Stimulated activated naive CD4-positive, alpha-beta T cell treated with Interleukin-2 at 50 U/mL for 16 hours (primary cell): ENCODE data around the gene TNFSF11.

Experiments
- DNase-seq: peaks from one replicate; lab custom pipeline; 2025; lab: John Stamatoyannopoulos, UW

Gene TNFSF11

DNA sequence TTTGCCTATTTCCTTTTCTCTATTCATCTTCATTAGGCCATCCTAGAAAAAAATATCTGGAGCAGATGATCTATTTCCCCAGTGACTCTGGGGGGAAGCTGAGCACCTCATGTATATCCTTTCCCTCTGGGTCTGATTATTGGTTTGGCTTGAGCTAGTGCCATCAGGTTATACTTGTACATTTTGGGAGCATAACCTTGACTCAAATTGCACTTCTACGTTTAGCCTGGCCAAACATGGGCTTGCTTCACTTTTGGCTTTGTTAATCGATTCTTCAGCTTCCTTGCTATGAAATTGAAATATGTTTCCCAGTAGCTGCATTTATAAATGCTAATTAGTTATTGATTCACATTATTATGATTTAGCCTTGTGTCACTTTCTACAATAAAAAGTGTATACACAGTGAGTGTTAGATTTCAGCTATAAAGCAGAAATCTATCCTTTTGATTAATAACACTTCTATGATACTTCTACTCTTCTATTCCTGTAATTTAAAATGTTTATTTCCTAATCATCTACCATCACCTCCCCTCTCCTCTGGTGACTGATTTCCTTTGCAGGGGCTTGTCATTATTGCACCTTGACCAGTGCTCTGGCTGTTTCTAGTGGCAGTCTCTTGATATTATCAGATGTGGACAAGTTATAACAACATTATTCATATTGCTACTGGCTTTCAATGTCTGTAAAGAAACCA, 37.3 kb downstream of the TNFSF11 start:
- no peak for DNase-seq

DNA sequence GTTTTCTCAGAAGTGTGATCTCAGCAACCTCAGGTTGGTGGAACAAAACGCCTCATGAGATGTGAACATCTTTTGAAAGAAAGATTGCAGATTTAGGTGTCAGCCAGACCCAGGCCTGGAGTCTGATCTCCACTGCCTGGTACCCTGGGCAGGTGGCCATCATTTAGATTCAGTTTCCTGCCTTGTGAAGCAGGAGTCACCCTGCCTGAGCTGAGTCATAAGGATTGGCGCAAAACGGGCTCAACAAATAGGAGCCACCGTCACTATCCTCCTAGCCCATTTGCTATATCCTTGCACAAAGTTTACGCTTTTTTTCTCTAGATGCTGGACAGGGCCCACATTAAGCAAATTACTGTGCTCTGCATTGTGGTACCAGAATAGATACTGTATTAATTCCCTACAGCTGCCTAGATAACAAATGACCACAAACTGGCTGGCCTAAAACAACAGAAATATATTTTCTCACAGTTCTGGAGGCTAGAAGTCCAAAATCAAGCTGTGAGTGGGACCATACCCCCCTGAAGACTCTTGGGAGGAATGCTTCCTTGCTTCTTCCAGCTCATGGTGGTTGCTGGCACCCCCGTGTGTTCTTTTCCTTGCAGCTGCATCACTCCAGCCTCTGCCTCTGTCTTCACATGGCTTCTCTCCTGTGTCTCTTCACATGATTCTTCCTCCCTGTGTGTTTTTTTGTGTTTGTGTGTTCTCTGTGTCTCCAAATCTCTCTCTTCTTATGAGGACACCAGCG, 38.2 kb downstream of the TNFSF11 start:
- DNase-seq = no peak

DNA sequence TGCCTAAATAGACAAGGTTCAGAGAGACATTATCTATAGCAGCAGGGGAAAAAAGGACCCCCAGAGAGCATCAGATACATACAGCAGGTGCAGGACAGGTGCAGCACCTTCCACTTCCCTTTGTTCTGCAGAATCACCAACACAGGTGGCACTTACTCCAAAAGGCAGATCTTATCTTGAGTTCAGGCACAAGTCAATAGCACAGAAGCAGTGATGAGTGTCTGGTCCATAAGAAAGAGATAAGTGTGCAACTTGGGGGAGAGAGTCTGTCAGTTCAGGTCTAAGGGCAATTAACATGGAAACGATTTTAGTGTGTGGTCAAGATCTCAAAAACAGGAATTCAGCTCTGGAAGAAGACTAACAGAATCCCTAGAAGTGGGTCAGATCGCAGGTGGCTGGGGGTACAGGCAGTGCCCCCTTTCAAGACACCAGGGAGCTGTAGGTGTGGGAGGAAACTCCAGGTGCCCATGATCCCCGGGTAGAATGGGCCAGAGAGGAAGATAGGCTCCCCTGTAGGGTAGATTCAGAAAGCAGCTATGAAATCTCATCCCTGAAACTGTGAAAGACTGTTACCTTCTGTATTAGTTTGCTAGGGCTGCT, 40.6 kb downstream of the TNFSF11 start:
- DNase-seq = no peak

- DNase-seq = no peak
Observed at GRCh38 chr13:42615691-42616090, 41.7 kb downstream of the TNFSF11 start.

GRCh38 chr13:42617221-42617620, 43.3 kb downstream of the TNFSF11 start:
- DNase-seq = no peak

- DNase-seq = no peak
Observed at GRCh38 chr13:42623916-42624315, 50.0 kb downstream of the TNFSF11 start.

DNA sequence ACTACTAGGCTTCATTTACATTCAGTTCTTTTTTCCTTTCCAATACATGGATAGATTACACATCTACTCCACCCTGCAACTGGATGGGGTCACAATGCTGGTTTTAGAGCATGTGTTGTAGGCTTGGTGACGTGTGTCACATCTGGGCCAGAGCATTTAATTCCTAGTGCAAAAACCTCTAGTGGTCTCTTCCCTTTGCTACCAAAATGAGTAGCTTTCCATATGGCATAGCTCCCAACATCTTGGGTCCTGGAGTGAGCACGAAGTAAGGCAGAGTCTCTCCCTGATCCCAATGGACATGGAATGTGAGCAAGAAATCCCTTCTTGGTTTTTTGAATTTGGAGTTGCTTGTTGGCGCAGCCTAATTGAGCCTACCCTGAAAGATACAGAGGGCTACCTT, 51.7 kb downstream of the TNFSF11 start:
- no peak for DNase-seq

DNA sequence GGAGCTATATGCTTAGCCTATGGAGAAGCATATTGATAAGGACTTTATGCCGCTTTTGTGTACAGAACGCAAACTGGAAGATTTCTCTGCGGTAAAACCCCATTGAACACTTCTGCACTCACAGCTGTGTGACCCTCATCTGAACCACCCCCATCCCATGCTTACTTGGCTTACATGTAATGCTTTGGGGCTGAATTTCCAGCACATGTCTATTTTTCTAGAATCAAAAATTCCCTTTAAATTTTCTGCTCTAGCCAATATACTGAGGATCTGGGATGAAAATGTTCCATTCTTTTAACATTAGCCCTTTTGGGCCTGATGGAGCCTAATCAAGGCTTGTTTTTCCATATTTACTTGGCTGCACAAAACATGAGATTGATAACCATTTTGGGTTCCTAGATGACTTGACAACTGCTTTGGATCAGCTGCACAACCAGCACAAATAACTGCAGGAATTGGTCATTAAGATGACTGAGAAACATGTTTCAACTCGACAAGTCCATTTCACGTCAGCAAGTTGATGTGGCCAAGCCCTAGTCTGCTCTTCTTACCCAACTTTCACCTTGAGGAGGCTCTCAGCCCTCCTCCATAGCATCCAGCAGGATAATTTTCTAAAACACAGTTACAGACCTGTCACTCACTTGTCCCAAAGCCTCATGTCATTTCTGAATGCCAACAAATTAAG, 52.4 kb downstream of the TNFSF11 start:
- DNase-seq = no peak

GRCh38 chr13:42628666-42629065, 54.7 kb downstream of the TNFSF11 start:
- DNase-seq = no peak

DNA sequence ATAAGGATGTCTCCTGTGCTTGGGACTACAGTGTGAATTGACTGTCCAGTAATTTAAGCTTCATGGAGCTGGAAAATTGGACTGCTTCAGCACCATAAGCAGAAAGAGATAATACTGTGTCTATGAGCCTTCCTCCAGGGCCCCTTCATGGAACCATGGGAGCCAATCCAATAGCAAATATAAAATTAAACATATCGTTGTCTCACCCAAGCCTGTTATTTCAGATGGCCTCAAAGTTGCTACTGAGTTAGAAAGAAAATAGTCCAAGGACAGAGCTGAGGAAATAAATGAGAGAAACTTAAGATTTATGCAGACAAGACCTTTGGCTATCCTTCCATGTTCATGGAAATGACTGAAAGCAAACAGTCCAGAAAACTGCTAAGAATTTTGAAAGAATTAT, 57.2 kb downstream of the TNFSF11 start:
- no peak for DNase-seq

DNA sequence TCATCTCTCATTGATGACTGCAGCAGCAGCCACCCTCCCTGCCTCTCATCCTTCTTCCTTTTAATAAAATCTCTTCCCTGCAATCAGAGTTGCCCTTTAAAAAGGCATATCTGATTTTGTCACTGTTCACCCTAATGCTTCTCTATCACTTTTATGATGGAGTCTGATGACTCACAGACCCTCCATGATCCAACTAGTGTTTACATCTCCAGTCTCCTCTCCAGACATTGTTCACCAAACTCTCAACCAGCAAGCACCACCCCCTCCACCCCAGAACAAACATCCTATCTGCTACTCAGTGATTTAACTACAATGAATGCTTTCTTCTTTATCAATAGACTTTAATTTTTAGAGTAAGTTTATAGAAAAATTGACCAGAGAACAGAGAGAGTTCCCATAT, 59.5 kb downstream of the TNFSF11 start:
- DNase-seq = no peak

DNA sequence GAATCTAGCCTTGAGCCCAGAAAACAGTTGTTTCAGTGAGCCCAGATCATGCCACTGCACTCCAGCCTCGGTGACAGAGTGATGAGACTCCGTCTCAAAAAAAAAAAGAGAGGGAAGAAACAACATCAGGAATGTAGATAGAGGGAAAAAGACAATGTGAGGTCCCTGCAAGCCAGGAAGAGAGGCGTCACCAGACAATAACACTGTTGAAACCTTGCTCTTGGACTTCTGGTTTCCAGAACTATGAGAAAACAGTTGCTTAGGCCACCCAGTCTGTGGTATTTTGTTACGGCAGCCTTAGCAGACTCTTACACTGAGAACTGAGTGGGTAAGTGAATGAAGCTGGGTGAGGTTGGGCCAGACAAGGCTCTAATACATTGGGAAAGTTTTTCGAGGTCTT, 64.1 kb downstream of the TNFSF11 start:
- DNase-seq = no peak

DNA sequence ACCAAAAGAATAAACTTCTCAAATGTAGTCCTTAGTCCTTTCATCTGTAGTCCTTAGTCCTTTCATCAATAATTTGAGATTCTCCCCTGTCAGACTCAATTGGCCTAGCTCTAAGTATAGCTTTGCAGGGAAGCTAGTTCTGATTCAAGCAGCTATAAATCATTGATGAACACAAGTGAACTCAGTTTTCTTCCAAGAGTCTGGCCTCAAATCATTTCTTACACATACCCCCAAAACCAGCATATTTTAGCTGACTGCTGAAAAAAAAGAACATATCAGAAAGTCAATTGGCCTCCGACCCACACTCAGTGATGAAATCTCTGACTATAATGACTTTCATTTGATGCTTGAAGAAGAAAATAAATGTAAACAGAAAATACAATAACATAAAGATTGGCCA, 64.9 kb downstream of the TNFSF11 start:
- no peak for DNase-seq

- no peak for DNase-seq
Observed at GRCh38 chr13:42643076-42643475, 69.1 kb downstream of the TNFSF11 start.

DNA sequence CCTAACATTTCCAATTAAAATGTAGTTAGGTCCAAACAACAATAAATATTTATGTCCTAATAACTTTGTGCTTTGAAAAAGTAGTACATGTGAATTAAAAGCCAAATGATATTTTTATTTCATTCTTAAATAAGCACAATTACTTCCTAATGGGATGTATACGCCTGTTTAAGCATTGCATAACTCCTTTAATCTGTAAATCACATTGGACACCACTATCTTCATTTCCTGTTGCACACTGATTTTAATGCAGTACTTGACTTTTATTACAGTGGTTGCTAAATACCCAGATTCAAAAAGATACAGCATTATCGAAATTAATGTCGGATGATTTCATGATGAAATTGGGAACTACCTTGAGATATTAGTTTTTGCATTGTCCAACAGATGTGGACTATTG, 70.9 kb downstream of the TNFSF11 start:
- DNase-seq = no peak

DNA sequence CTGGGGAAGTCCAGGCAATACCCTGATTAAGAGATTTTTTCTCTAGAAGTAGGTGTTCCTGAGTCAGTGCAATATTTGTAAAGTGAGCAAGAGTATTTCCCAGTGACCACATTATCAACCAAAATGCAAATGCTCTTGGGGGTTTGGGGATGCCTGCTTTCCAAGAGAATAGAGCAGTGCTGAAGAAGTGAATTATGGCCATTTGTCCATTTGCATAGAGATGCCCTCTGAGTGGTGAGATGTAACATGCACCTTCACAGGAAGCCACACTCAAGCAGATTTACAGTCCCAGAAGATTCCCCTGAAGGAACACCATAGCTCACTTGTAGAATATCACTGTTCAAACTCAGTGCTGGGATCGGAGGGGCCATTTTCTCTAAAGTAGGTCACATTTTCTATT, 71.8 kb downstream of the TNFSF11 start:
- DNase-seq = no peak

GRCh38 chr13:42649141-42649540, 75.2 kb downstream of the TNFSF11 start:
- DNase-seq = no peak

DNA sequence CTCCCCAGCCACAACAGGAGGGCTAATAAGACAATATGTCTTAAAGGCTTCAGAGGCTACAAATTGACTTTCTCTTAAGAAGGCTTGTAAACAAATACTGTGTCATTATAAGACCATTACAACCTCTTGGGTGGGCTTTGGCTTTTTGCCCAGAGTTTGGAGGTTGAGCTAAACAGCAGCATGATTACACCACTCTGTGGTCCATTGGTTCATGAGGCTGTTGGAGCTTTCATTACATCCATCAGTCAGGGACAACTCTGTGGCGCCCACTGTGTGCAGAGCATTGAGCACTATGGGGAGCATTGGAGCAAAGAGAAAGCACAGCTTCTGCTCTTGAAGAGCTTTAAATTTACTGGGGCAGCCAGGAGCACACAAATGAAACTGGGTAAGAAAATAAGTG, 75.9 kb downstream of the TNFSF11 start:
- no peak for DNase-seq

DNA sequence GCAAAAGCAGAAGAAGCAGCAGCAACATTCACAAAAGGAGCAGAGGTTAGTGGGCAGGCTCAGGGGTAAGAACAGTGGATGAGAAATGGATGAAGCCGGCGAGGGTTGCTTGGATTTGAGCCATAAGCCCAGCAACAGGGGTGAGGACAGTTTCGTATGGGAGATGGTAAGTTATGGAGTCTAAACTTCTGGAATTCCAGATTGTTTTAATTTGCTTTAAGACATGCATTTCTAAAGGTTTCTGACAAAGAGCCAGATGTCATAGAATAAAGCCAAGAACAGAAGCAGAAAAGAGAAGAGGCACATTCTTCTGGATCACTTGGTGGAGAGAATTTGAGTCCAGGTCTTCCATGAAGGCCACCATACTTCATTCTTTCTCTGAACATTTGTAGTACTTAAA, 76.6 kb downstream of the TNFSF11 start:
- DNase-seq = no peak

GRCh38 chr13:42651936-42652641, 78.1 kb downstream of the TNFSF11 start:
- no peak for DNase-seq

- no peak for DNase-seq
Observed at GRCh38 chr13:42652642-42653415, 78.9 kb downstream of the TNFSF11 start.
